Osteoblast (primary cell): Measurements from ENCODE around the gene ETDC. TPM values are rescaled to one million over a fixed set of nuclear protein-coding genes. Genes with fewer than 3 reads are reported as not detected.

Experiments
- DNase-seq: peaks from one replicate; pipeline ENCODE4 v3.0.0; 2011; ENCODE audit warnings: low spot score, mixed read lengths; ENCODE audit not compliant: insufficient read length; ENCODE audit errors: missing footprints
- H2AFZ ChIP-seq: 2 replicates; pipeline ENCODE4 v1.6.0; 2011; ENCODE audit warnings: mild to moderate bottlenecking, low read length
- H3K27ac ChIP-seq: 2 replicates; pipeline ENCODE4 v1.5.1; 2011; ENCODE audit warnings: mild to moderate bottlenecking, low read depth, low read length, moderate library complexity
- H3K27me3 ChIP-seq: 2 replicates; pipeline ENCODE4 v1.6.0; 2012; ENCODE audit warnings: mild to moderate bottlenecking, control low read depth, inconsistent platforms, low read length, moderate library complexity; ENCODE audit not compliant: insufficient read depth
- H3K36me3 ChIP-seq: 2 replicates; pipeline ENCODE4 v1.5.1; 2011; ENCODE audit warnings: mild to moderate bottlenecking, low read length, control low read depth, moderate library complexity; ENCODE audit not compliant: insufficient read depth
- H3K4me1 ChIP-seq: 2 replicates; pipeline ENCODE4 v1.5.1; 2011; ENCODE audit warnings: mild to moderate bottlenecking, low read length, control low read depth, moderate library complexity; ENCODE audit not compliant: insufficient read depth
- H3K4me2 ChIP-seq: 2 replicates; pipeline ENCODE4 v1.6.0; 2011; ENCODE audit warnings: mild to moderate bottlenecking, low read length; ENCODE audit not compliant: insufficient read depth
- H3K4me3 ChIP-seq: fragments of 200-600 bp; sonication (generic); 3 replicates; pipeline ENCODE4 v1.5.1; 2012; ENCODE audit warnings: mild to moderate bottlenecking, low read length, inconsistent platforms; ENCODE audit not compliant: insufficient read depth
- H3K79me2 ChIP-seq: 2 replicates; pipeline ENCODE4 v1.6.0; 2012; ENCODE audit warnings: mild to moderate bottlenecking, low read length, control low read depth, inconsistent platforms; ENCODE audit not compliant: insufficient read depth
- H3K9me3 ChIP-seq: 2 replicates; pipeline ENCODE4 v1.5.1; 2011; ENCODE audit warnings: low read depth, low read length, control low read depth
- H4K20me1 ChIP-seq: 2 replicates; pipeline ENCODE4 v1.6.0; 2012; ENCODE audit warnings: mild to moderate bottlenecking, low read length, control low read depth; ENCODE audit not compliant: insufficient read depth
- CTCF ChIP-seq: IDR thresholded peaks from 2 replicates; pipeline ENCODE4 v1.5.1; 2011; ENCODE audit warnings: mild to moderate bottlenecking, low read depth, low read length, moderate library complexity; ENCODE audit errors: extremely low read depth
- total RNA-seq: library from RNA; depleted of rRNA; stranded (reverse); fragments of >200 nt; gene quantifications from 2 replicates; pipeline ENCODE4 v1.2.3, GENCODE V29; 2012

ETDC gene
- total RNA-seq, 1 donor = not detected

DNA sequence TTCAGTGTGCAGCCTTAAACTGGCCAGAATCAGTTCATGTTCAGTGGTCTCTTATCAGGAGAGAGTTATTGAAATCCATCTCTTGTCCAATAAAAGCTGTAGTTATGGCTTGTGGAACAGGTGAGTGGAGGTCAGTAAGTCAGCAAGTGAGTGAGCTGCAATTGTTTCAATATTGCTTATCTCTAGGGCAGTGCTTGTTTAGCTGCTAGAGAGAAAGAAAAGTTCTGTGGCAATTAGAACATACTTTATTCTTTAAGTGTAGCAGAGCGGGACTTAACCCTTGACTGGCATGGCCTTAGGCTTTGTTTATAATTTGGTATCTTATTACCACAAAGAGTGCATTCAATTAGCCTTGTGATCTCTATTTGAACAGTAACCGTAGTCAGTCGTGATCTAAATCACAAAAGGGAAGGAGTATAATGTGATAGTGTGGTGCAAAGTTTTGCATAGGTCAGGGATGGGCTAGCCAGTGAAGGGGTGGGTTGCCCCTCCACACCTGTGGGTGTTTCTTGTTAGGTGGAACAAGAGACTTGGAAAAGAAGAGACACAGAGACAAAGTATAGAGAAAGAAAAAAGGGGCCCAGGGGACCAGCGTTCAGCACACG is 6.9 kb upstream of the ETDC start:
- DNase-seq = no peak
- H3K4me3 ChIP-seq = no peak overlapping the region
- no peaks in the 10 kb centered on the region for H3K36me3 ChIP-seq

DNA sequence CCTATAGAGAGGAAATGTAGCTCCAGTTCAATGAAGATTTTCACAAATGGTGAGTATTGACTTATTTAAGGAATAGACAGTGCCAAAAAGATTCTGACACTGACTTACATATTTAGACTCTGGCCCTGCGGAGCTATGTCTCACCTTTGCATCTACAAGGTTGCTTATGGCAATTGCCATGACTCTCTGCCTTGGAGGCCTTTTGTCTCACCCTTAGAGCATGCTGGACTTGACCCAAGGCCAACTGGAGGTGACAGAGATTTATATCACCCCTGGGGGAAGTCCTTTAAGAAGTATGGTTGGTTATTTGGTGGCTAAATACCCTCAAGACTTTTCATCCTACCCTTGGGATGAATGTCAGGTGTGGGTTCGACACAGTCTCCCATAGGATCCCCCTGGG is 4.5 kb upstream of the ETDC start:
- Histone ChIP-seq H3K4me3 (no peak overlapping the region), H3K4me1 (no peaks in the 10 kb centered on the region), H3K27me3 (no peaks in the 10 kb centered on the region)

More for the DNA sequence above, 6.9 kb upstream of the ETDC start:
- H4K20me1 ChIP-seq = peaks cover 4% of the 10 kb centered on the region
- no peaks in the 10 kb centered on the region for H3K79me2 ChIP-seq
- no peak overlapping the region for H3K4me2 ChIP-seq
- H3K4me1 ChIP-seq = no peaks in the 10 kb centered on the region
- no peak overlapping the region for H2AFZ ChIP-seq
- TF ChIP-seq CTCF = no peak
- no peak overlapping the region for H3K27ac ChIP-seq
- no peaks in the 10 kb centered on the region for H3K9me3 ChIP-seq
- H3K27me3 ChIP-seq = no peaks in the 10 kb centered on the region

DNA sequence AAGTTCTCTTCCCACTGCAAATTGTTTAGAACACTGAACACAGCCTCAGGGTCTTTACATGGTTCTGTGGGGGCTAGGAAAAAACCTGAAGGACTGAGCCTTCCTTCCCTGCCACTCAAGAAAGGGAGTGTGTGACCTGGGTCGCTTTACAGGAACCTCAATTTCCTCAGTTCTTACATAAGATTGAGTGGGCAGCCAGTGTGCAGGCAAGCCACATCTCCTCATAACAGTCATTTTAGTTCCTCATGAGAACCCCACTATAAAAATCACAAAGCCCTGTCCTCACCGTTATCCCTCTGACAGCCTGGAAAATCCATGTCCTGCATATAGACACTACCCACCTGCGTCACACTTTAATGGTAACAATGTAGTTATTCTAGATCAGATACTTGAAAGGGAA is 2.1 kb upstream of the ETDC start:
- no peaks in the 10 kb centered on the region for H3K36me3 ChIP-seq
- no peaks in the 10 kb centered on the region for H3K4me1 ChIP-seq
- H3K9me3 ChIP-seq = no peaks in the 10 kb centered on the region
- H2AFZ ChIP-seq = no peak overlapping the region
- H3K79me2 ChIP-seq = no peaks in the 10 kb centered on the region
- no peak for TF ChIP-seq CTCF
- H3K4me2 ChIP-seq = no peak overlapping the region
- DNase-seq = no peak
- H3K27me3 ChIP-seq = no peaks in the 10 kb centered on the region
- H3K4me3 ChIP-seq = no peak overlapping the region
- no peak overlapping the region for H3K27ac ChIP-seq
- H4K20me1 ChIP-seq = peaks cover 4% of the 10 kb centered on the region

More for the DNA sequence above, 4.5 kb upstream of the ETDC start:
- Histone ChIP-seq H3K36me3 (no peaks in the 10 kb centered on the region), H3K27ac (no peak overlapping the region), H3K79me2 (no peaks in the 10 kb centered on the region), H2AFZ (no peak overlapping the region), H3K9me3 (no peaks in the 10 kb centered on the region), H3K4me2 (no peak overlapping the region), H4K20me1 (peaks cover 4% of the 10 kb centered on the region)
- TF ChIP-seq CTCF = no peak
- no peak for DNase-seq

DNA sequence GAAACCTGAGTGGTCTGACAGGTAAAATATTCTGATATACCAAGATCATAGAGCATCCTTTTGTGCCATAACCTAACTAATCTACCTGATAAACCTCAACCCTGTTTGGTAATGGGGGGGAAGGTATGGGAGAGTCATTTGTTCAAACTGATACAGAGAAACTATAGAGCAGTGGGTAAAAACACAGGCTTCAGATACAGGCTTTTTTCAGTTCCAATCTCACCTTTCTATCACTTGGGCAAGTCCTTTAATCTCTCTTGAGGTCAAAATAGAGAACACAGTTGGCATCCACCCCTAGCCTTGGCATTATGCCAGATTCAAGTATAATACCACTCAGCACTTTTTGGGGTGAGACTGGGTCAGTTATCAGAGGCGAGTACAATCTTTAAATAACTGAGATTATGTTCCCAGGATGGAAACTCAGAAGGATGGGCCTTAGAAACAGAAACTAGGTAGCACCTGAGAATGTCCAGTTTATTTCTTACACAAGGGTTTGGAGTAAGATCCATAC is 880 bp upstream of the ETDC start:
- no peak overlapping the region for H3K4me2 ChIP-seq
- no peak overlapping the region for H2AFZ ChIP-seq
- no peak for DNase-seq
- H3K79me2 ChIP-seq = no peaks in the 10 kb centered on the region
- H4K20me1 ChIP-seq = peaks cover 4% of the 10 kb centered on the region
- H3K4me1 ChIP-seq = no peaks in the 10 kb centered on the region
- no peak overlapping the region for H3K27ac ChIP-seq
- no peaks in the 10 kb centered on the region for H3K27me3 ChIP-seq
- H3K36me3 ChIP-seq = no peaks in the 10 kb centered on the region
- H3K9me3 ChIP-seq = no peaks in the 10 kb centered on the region
- no peak overlapping the region for H3K4me3 ChIP-seq
- no peak for TF ChIP-seq CTCF
